Measurements from ENCODE around the gene LOXL1. TPM values are rescaled to one million over a fixed set of nuclear protein-coding genes. Genes with fewer than 3 reads are reported as not detected.

Gene LOXL1
- total RNA-seq, 1 donor from 2014 or later = 25.1 TPM

- DNase-seq (ENCODE audit: extremely low spot score, unreplicated experiment) = no peak
- H3K4me3 Mint-ChIP-seq = no peak overlapping the region
- no peaks in the 10 kb centered on the region for H3K9me3 Mint-ChIP-seq
- H3K27me3 Mint-ChIP-seq = peaks cover 27% of the 10 kb centered on the region
- no peak overlapping the region for H3K27ac Mint-ChIP-seq
- no peak for TF ChIP-seq CTCF (conservative IDR thresholded peaks at IDR 0.05)
- no peaks in the 10 kb centered on the region for H3K36me3 Mint-ChIP-seq
- H3K4me1 Mint-ChIP-seq (ENCODE audit: unreplicated experiment) = peaks cover 5% of the 10 kb centered on the region
These were observed 17.5 kb upstream of the LOXL1 start for GRCh38 chr15:73908822-73909122.

GRCh38 chr15:73909651-73910050 is 16.6 kb upstream of the LOXL1 start:
- no peak for TF ChIP-seq CTCF (conservative IDR thresholded peaks at IDR 0.05)
- H3K36me3 Mint-ChIP-seq = no peaks in the 10 kb centered on the region
- no peak for DNase-seq (ENCODE audit: extremely low spot score, unreplicated experiment)

GRCh38 chr15:73910522-73911303 is 15.5 kb upstream of the LOXL1 start:
- Mint-ChIP-seq H3K27me3 (peaks cover 26% of the 10 kb centered on the region), H3K4me3 (no peak overlapping the region), H3K36me3 (no peaks in the 10 kb centered on the region), H3K9me3 (no peaks in the 10 kb centered on the region), H3K27ac (no peak overlapping the region), H3K4me1 (ENCODE audit: unreplicated experiment) (peaks cover 10% of the 10 kb centered on the region)
- no peak for DNase-seq (ENCODE audit: extremely low spot score, unreplicated experiment)
- no peak for TF ChIP-seq CTCF (conservative IDR thresholded peaks at IDR 0.05)

More at GRCh38 chr15:73909651-73910050, 16.6 kb upstream of the LOXL1 start:
- H3K27me3 Mint-ChIP-seq = peaks cover 25% of the 10 kb centered on the region
- H3K4me3 Mint-ChIP-seq = no peak overlapping the region
- H3K9me3 Mint-ChIP-seq = no peaks in the 10 kb centered on the region
- H3K27ac Mint-ChIP-seq = no peak overlapping the region
- peaks cover 5% of the 10 kb centered on the region for H3K4me1 Mint-ChIP-seq (ENCODE audit: unreplicated experiment)

- Mint-ChIP-seq H3K27ac (no peak overlapping the region), H3K36me3 (no peaks in the 10 kb centered on the region)
These were observed 14.1 kb upstream of the LOXL1 start for GRCh38 chr15:73912030-73912596.

GRCh38 chr15:73914145-73914544 is 12.1 kb upstream of the LOXL1 start:
- Mint-ChIP-seq H3K27me3 (peaks cover 7% of the 10 kb centered on the region), H3K4me3 (no peak overlapping the region), H3K36me3 (peaks cover 10% of the 10 kb centered on the region), H3K9me3 (peaks cover 11% of the 10 kb centered on the region), H3K27ac (no peak overlapping the region), H3K4me1 (ENCODE audit: unreplicated experiment) (peaks cover 5% of the 10 kb centered on the region)
- no peak for DNase-seq (ENCODE audit: extremely low spot score, unreplicated experiment)
- no peak for TF ChIP-seq CTCF (conservative IDR thresholded peaks at IDR 0.05)

More at GRCh38 chr15:73912030-73912596, 14.1 kb upstream of the LOXL1 start:
- Mint-ChIP-seq H3K4me1 (ENCODE audit: unreplicated experiment) (peaks cover 10% of the 10 kb centered on the region), H3K27me3 (peaks cover 17% of the 10 kb centered on the region), H3K4me3 (no peak overlapping the region), H3K9me3 (no peaks in the 10 kb centered on the region)
- DNase-seq (ENCODE audit: extremely low spot score, unreplicated experiment) = no peak
- TF ChIP-seq CTCF (conservative IDR thresholded peaks at IDR 0.05) = no peak
